Measurements from ENCODE around the gene TRIM32.

The TRIM32 gene

GRCh38 chr9:116712781-116713180, 25.7 kb downstream of the TRIM32 start:
- no peak for DNase-seq

GRCh38 chr9:116713271-116713670, 26.2 kb downstream of the TRIM32 start:
- DNase-seq: no peak

GRCh38 chr9:116715751-116716150, 28.6 kb downstream of the TRIM32 start:
- no peak for DNase-seq

- DNase-seq: no peak
These were observed 29.3 kb downstream of the TRIM32 start for GRCh38 chr9:116716438-116716837.

- DNase-seq: no peak
These were observed 30.0 kb downstream of the TRIM32 start for GRCh38 chr9:116717150-116717549.

GRCh38 chr9:116718111-116718510, 31.0 kb downstream of the TRIM32 start:
- no peak for DNase-seq

GRCh38 chr9:116720111-116720510, 33.0 kb downstream of the TRIM32 start:
- no peak for DNase-seq

GRCh38 chr9:116721411-116721810, 34.3 kb downstream of the TRIM32 start:
- no peak for DNase-seq

- no peak for DNase-seq
These were observed 34.8 kb downstream of the TRIM32 start for GRCh38 chr9:116721944-116722343.

- DNase-seq: no peak
These were observed 37.0 kb downstream of the TRIM32 start for GRCh38 chr9:116724123-116724522.

GRCh38 chr9:116726602-116727001, 39.5 kb downstream of the TRIM32 start:
- no peak for DNase-seq

- DNase-seq: no peak
These were observed 46.0 kb downstream of the TRIM32 start for GRCh38 chr9:116733010-116733641.

- DNase-seq: no peak
These were observed 49.5 kb downstream of the TRIM32 start for GRCh38 chr9:116736399-116737151.

GRCh38 chr9:116737152-116737546, 50.0 kb downstream of the TRIM32 start:
- DNase-seq: peak; percentile 12

- no peak for DNase-seq
These were observed 54.1 kb downstream of the TRIM32 start for GRCh38 chr9:116741086-116741740.

- DNase-seq: no peak
These were observed 54.6 kb downstream of the TRIM32 start for GRCh38 chr9:116741742-116742141.

- no peak for DNase-seq
These were observed 62.1 kb downstream of the TRIM32 start for GRCh38 chr9:116749176-116749575.

- no peak for DNase-seq
These were observed 62.7 kb downstream of the TRIM32 start for GRCh38 chr9:116749772-116750171.

- DNase-seq: no peak
These were observed 63.4 kb downstream of the TRIM32 start for GRCh38 chr9:116750510-116750909.

Data from NK-92 treated with Interleukin-12 subunit alpha and Interleukin-12 subunit beta, amount 100 ng/mL, for 24 hours (cell line).